Bronchial epithelial cell (primary cell): ENCODE measurements around the gene GPR62. TPM values are rescaled to one million over a fixed set of nuclear protein-coding genes. Genes with fewer than 3 reads are reported as not detected.

Experiments
- DNase-seq: peaks from one replicate; pipeline ENCODE4 v3.0.0-alpha.2; 2010; ENCODE audit warnings: low read depth
- FAIRE-seq: peaks from 2 replicates; lab custom pipeline; 2011; peaks lifted over from hg19 to GRCh38; lab: Jason Lieb, UNC
- H3K27me3 ChIP-seq: 2 replicates; pipeline ENCODE4 v1.5.1; 2011; ENCODE audit warnings: low read length; ENCODE audit not compliant: control insufficient read depth, insufficient read depth
- H3K36me3 ChIP-seq: 2 replicates; pipeline ENCODE4 v1.5.1; 2011; ENCODE audit warnings: low read length; ENCODE audit not compliant: control insufficient read depth, insufficient read depth
- H3K4me3 ChIP-seq: 2 replicates; pipeline ENCODE4 v1.5.1; 2011; ENCODE audit warnings: mild to moderate bottlenecking, low read depth, low read length, control low read depth
- CTCF ChIP-seq: IDR thresholded peaks from 2 replicates; pipeline ENCODE4 v1.5.1; 2011; ENCODE audit warnings: mild to moderate bottlenecking, moderate library complexity, low read length, control low read depth, inconsistent platforms; ENCODE audit not compliant: insufficient read depth, severe bottlenecking
- total RNA-seq: library from RNA; depleted of rRNA; stranded (reverse); fragments of >200 nt; gene quantifications from 2 replicates; pipeline ENCODE4 v1.2.1, GENCODE V29; 2014

Gene GPR62
- total RNA-seq, 1 donor from 2014 or later: not detected

GRCh38 chr3:51942603-51943450 lies 12.4 kb upstream of the GPR62 start:
- TF ChIP-seq CTCF: no peak
- DNase-seq (peak; percentile 44), FAIRE-seq (no peak)
- no peaks in the 10 kb centered on the region for H3K27me3 ChIP-seq
- peaks cover 7% of the 10 kb centered on the region for H3K36me3 ChIP-seq
- peak overlapping the region; percentile 27 for H3K4me3 ChIP-seq

- H3K27me3 ChIP-seq: no peaks in the 10 kb centered on the region
- peaks cover 2% of the 10 kb centered on the region for H3K36me3 ChIP-seq
- DNase-seq (no peak), FAIRE-seq (no peak)
- no peak for TF ChIP-seq CTCF
- no peak overlapping the region for H3K4me3 ChIP-seq
These were observed 11.5 kb upstream of the GPR62 start for GRCh38 chr3:51943451-51944391.

- no peak for TF ChIP-seq CTCF
- Histone ChIP-seq H3K4me3 (no peak overlapping the region), H3K27me3 (no peaks in the 10 kb centered on the region), H3K36me3 (no peaks in the 10 kb centered on the region)
- DNase-seq: no peak
- no peak for FAIRE-seq
These were observed 10.6 kb upstream of the GPR62 start for GRCh38 chr3:51944451-51945021.

GRCh38 chr3:51945031-51945840 lies 9.9 kb upstream of the GPR62 start:
- no peak for TF ChIP-seq CTCF
- no peak for FAIRE-seq
- Histone ChIP-seq H3K4me3 (no peak overlapping the region), H3K36me3 (no peaks in the 10 kb centered on the region), H3K27me3 (no peaks in the 10 kb centered on the region)
- DNase-seq: no peak

GRCh38 chr3:51945926-51946705 lies 9.1 kb upstream of the GPR62 start:
- FAIRE-seq: no peak
- TF ChIP-seq CTCF: no peak
- Histone ChIP-seq H3K4me3 (no peak overlapping the region), H3K27me3 (no peaks in the 10 kb centered on the region), H3K36me3 (no peaks in the 10 kb centered on the region)
- DNase-seq: no peak
